CD4-positive, alpha-beta T cell treated with Interleukin-4 for 1 hour (primary cell): ENCODE data around the gene RAET1L.
"Not testable (repeated sequence)": the region's sequence is repeated elsewhere in the genome, so short reads cannot be mapped to it uniquely, and the experiment has no call there.

Experiments
- DNase-seq, 2 donors: peaks; one replicate each; pipeline ENCODE4 v3.0.0-alpha.2; 2020 to 2022

The RAET1L gene

GRCh38 chr6:150043501-150044412 lies 18.4 kb upstream of the RAET1L start:
- DNase-seq = no peak

GRCh38 chr6:150043096-150043495 lies 17.8 kb upstream of the RAET1L start:
- no peak for DNase-seq

GRCh38 chr6:150038202-150039062 lies 13.1 kb upstream of the RAET1L start:
- no peak for DNase-seq

GRCh38 chr6:150037526-150038201 lies 12.3 kb upstream of the RAET1L start:
- no peak for DNase-seq

GRCh38 chr6:150036081-150036480 lies 10.7 kb upstream of the RAET1L start:
- no peak for DNase-seq

- no peak for DNase-seq
These were observed 8.0 kb upstream of the RAET1L start for GRCh38 chr6:150033207-150033771.

GRCh38 chr6:150032598-150032997 lies 7.3 kb upstream of the RAET1L start:
- DNase-seq = no peak

- DNase-seq = no peak
These were observed 5.3 kb upstream of the RAET1L start for GRCh38 chr6:150030611-150031010.

GRCh38 chr6:150029749-150030148 lies 4.4 kb upstream of the RAET1L start:
- no peak for DNase-seq

- no peak for DNase-seq
These were observed 3.9 kb upstream of the RAET1L start for GRCh38 chr6:150029276-150029675.

GRCh38 chr6:150028799-150029198 lies 3.5 kb upstream of the RAET1L start:
- DNase-seq = no peak

GRCh38 chr6:150027806-150028565 lies 2.7 kb upstream of the RAET1L start:
- no peak for DNase-seq

- DNase-seq = no peak
These were observed 1.9 kb upstream of the RAET1L start for GRCh38 chr6:150026976-150027805.

- DNase-seq = no peak
These were observed 631 bp downstream of the RAET1L start for GRCh38 chr6:150024646-150025155.

GRCh38 chr6:150024021-150024420 lies 1.3 kb downstream of the RAET1L start:
- DNase-seq = not testable (repeated sequence)

- DNase-seq = not testable (repeated sequence)
These were observed 3.5 kb downstream of the RAET1L start for GRCh38 chr6:150021870-150022269.

- DNase-seq = no peak
These were observed 6.3 kb downstream of the RAET1L start for GRCh38 chr6:150018846-150019580.

GRCh38 chr6:150017186-150017521 lies 8.2 kb downstream of the RAET1L start:
- not testable (repeated sequence) for DNase-seq

GRCh38 chr6:150016324-150017185 lies 8.8 kb downstream of the RAET1L start:
- peak; percentile 62 to 83 for DNase-seq
